H1 (cell line): ENCODE measurements around the gene GATAD2B. TPM values are rescaled to one million over a fixed set of nuclear protein-coding genes. Genes with fewer than 3 reads are reported as not detected.

Experiments used
- KDM5A ChIP-seq: fragments of 200-600 bp; IDR thresholded peaks from 2 replicates; pipeline ENCODE4 v1.7.1; 2012; ENCODE audit warnings: mild to moderate bottlenecking, low read length, inconsistent platforms, mixed read lengths
- SIRT6 ChIP-seq: IDR thresholded peaks from one replicate; pipeline ENCODE4 v1.7.1; 2012; ENCODE audit warnings: low read length, inconsistent platforms
- polyA plus RNA-seq, 7 experiments: library from polyadenylated mRNA; depleted of rRNA in 3 of 7; stranded (reverse) in 5 of 7; unstranded in 2 of 7; fragments of >200 nt in 5 of 7; fragments of 200-250 nt in 2 of 7; gene quantifications; 1 replicate in 5 of 7; 2 replicates in 1 of 7; 4 replicates in 1 of 7; pipeline versions ENCODE4 v1.2.1 to v1.2.3, GENCODE V29; 2011 to 2013; ENCODE audit warnings: missing spikeins in 2 of 7, mixed read lengths in 2 of 7
- total RNA-seq: library from RNA; stranded (reverse); fragmentation: NEBNext Ultra II Directional; extraction: Animal tissue kit (Norgen Biotek cat#: 25700); gene quantifications from 2 replicates; pipeline ENCODE4 v1.2.1, GENCODE V29; 2021

The GATAD2B gene
- total and polyA plus RNA-seq, 2 of the 8 experiments (the other 6 are each of a cell fraction or from before 2014, with no cell fraction given) = 8.4 to 39.1 TPM

DNA sequence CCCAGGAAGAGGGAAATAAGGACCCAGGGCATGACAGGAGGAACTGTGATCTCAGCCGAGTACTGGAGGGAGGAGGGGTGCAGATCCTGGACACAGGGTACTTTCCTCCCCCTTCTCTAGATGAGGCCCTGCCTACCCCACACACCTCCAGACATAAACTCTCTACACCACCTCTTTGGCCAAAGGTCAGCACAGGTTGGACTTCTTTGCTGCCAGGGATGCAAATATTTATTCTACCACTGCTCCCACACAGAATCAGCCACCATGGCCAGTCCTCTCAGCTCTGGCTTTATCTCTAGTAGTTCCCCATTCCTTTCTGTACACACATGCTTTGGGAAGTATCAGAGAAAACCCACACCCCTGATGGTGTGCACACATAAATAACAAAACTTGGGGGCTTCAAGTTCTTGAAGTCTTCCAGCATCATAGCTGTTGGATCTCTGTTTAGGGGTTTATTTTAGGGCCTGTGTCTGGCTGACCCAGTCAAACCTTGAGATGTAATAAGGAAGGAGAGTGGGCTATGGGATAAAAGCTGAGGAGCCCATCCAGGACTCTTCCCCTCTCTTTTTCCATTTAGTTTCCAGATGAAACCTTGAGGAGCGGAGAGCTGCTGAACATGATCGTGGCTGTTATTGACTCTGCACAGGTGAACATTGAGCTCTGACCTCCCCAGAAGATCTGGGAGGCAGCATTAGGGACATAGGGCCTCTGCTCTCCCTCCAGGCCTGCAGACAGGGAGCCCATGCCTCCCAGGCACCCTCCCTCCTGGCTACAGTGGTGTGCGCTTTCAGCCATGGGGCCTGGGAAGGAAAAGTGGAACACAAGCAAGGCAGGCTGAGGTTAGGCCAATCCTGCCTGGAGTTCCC is 154.2 kb downstream of the GATAD2B start (continued):
- TF ChIP-seq KDM5A (no peak), SIRT6 (no peak)
